ENCODE results near the gene EXD2.

DNA sequence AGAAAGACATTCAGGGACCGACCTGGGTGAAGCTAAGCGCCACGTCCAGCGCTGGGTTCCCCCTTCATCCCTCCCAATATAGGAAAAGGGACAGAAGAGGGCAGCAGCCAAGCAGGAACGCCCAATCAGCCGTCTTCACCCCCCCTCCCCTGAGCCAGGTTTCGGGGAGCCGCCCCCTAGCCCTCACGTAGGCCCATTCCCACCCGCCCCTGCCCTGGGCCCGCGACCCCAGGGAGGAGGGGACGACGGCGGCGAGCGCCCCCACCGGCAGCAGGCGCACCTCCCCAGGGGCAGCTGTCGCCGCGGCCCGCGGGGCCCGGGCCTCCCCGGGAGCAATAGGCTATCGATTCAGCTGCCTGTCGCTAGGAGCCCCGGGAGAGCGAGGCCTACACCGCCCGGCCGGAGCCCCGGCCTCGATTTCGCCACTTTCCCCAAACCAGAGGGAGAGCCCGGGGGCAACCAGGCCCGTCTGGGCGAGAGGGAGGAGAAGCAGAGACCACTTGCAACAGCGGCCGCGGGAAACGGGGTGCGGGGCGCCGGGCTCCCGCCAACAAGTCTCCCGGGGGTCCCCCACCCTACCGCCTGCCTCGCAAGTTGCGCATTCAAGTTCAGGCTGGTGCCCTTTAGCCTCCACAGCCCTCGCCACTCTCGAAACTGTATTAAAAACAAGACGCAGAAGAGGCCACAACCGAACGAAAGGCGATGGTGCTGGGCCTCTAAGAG lies 39.7 kb upstream of the EXD2 start:
- TF ChIP-seq, protein P1, sequence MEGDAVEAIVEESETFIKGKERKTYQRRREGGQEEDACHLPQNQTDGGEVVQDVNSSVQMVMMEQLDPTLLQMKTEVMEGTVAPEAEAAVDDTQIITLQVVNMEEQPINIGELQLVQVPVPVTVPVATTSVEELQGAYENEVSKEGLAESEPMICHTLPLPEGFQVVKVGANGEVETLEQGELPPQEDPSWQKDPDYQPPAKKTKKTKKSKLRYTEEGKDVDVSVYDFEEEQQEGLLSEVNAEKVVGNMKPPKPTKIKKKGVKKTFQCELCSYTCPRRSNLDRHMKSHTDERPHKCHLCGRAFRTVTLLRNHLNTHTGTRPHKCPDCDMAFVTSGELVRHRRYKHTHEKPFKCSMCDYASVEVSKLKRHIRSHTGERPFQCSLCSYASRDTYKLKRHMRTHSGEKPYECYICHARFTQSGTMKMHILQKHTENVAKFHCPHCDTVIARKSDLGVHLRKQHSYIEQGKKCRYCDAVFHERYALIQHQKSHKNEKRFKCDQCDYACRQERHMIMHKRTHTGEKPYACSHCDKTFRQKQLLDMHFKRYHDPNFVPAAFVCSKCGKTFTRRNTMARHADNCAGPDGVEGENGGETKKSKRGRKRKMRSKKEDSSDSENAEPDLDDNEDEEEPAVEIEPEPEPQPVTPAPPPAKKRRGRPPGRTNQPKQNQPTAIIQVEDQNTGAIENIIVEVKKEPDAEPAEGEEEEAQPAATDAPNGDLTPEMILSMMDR (IDR thresholded peaks at IDR 0.05; ENCODE audit: low read depth, low read length) = peak; percentile 14
- TF ChIP-seq POLR2A (IDR thresholded peaks at IDR 0.05; ENCODE audit: extremely low read depth, insufficient read length) (peak; percentile 8), MYC (IDR thresholded peaks at IDR 0.05; ENCODE audit: low read depth, low read length) (no peak)
- TF ChIP-seq, protein P2, sequence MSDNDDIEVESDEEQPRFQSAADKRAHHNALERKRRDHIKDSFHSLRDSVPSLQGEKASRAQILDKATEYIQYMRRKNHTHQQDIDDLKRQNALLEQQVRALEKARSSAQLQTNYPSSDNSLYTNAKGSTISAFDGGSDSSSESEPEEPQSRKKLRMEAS (IDR thresholded peaks at IDR 0.05; ENCODE audit: low read depth, low read length) = no peak
